ENCODE measurements around the gene PLEKHA8.

GRCh38 chr7:30088362-30088761 lies 60.1 kb downstream of the PLEKHA8 start:
- TF ChIP-seq CTCF (IDR thresholded peaks at IDR 0.05) (no peak), POLR2A (IDR thresholded peaks at IDR 0.05) (no peak), EP300 (IDR thresholded peaks at IDR 0.05) (no peak)

Data from suprapubic skin (tissue), 3 donors.